HepG2 (cell line): Measurements from ENCODE around the gene CLN6. TPM values are rescaled to one million over a fixed set of nuclear protein-coding genes. Genes with fewer than 3 reads are reported as not detected.

Experiments used
- AGO2 ChIP-seq: fragments of 200-400 bp; formaldehyde crosslinking; optimal IDR thresholded peaks from 2 replicates; pipeline ENCODE3; 2017; ENCODE audit warnings: mild to moderate bottlenecking, low read depth, low read length, moderate library complexity
- CEBPG ChIP-seq: IDR thresholded peaks from 2 replicates; pipeline ENCODE4 v1.6.1; 2016
- ERF ChIP-seq: IDR thresholded peaks from 2 replicates; pipeline ENCODE4 v1.6.1; 2018; ENCODE audit warnings: missing biosample characterization, missing genetic modification reagents
- HDAC2 ChIP-seq: sonication (generic); formaldehyde crosslinking; IDR thresholded peaks from 2 replicates; pipeline ENCODE4 v1.4.0; 2020; ENCODE audit warnings: missing genetic modification reagents
- MAFF ChIP-seq: IDR thresholded peaks from 2 replicates; pipeline ENCODE4 v1.6.1; 2011; ENCODE audit warnings: low read depth, low read length, improper control_type of control experiment
- NCOR1 ChIP-seq: fragments of 200-600 bp; sonication (generic); IDR thresholded peaks from 2 replicates; pipeline ENCODE4 v1.7.0; 2017; ENCODE audit warnings: antibody characterized with exemption, low read length, borderline replicate concordance
- NFYC ChIP-seq: IDR thresholded peaks from 2 replicates; pipeline ENCODE4 v1.6.1; 2016; ENCODE audit warnings: missing genetic modification reagents, missing compliant biosample characterization
- NONO ChIP-seq, 2 experiments: fragments of 450-650 bp in 1 of 2; sonication (generic) in 1 of 2; formaldehyde crosslinking in 1 of 2; IDR thresholded peaks in 1 of 2; conservative IDR thresholded peaks in 1 of 2; 2 replicates each; pipeline versions ENCODE4 v1.6.1 to v1.8.0; 2017 to 2022; ENCODE audit warnings: mild to moderate bottlenecking in 1 of 2, missing genetic modification reagents in 1 of 2, moderate library complexity in 1 of 2
- RARA ChIP-seq: IDR thresholded peaks from 2 replicates; pipeline ENCODE4 v1.6.1; 2016; ENCODE audit warnings: missing genetic modification reagents, missing compliant biosample characterization
- SNAI1 ChIP-seq: sonication (generic); formaldehyde crosslinking; IDR thresholded peaks from 2 replicates; pipeline ENCODE4 v1.5.0; 2020; ENCODE audit warnings: mild to moderate bottlenecking, missing genetic modification reagents, borderline replicate concordance
- TBP ChIP-seq: sonication (generic); formaldehyde crosslinking; IDR thresholded peaks from 2 replicates; pipeline ENCODE4 v1.5.0; 2020; ENCODE audit warnings: missing genetic modification reagents
- TRIM24 ChIP-seq: sonication (generic); formaldehyde crosslinking; IDR thresholded peaks from 2 replicates; pipeline ENCODE4 v1.8.0; 2022; ENCODE audit warnings: mild to moderate bottlenecking, missing genetic modification reagents
- ZFP36 ChIP-seq: fragments of 150-350 bp; IDR thresholded peaks from 2 replicates; pipeline ENCODE4 v1.6.1; 2018; ENCODE audit warnings: borderline replicate concordance, low read length, low read depth; ENCODE audit not compliant: partially characterized antibody
- ZFX ChIP-seq: sonication (generic); formaldehyde crosslinking; IDR thresholded peaks from 2 replicates; pipeline ENCODE4 v1.4.0; 2020; ENCODE audit warnings: mild to moderate bottlenecking, low read depth, missing genetic modification reagents, moderate library complexity
- ZNF180 ChIP-seq: sonication (generic); formaldehyde crosslinking; IDR thresholded peaks from 2 replicates; pipeline ENCODE4 v1.4.0; 2020; ENCODE audit warnings: low read depth, missing genetic modification reagents, borderline replicate concordance
- ZNF205 ChIP-seq: IDR thresholded peaks from 2 replicates; pipeline ENCODE4 v1.6.1; 2018; ENCODE audit warnings: missing biosample characterization, missing genetic modification reagents
- ZNF292 ChIP-seq: sonication (generic); formaldehyde crosslinking; IDR thresholded peaks from 2 replicates; pipeline ENCODE4 v1.8.1; 2022; ENCODE audit warnings: mild to moderate bottlenecking, low read depth, missing genetic modification reagents, borderline replicate concordance
- ZNF296 ChIP-seq: sonication (generic); formaldehyde crosslinking; conservative IDR thresholded peaks from 2 replicates; pipeline ENCODE4 v1.5.0; 2020; ENCODE audit warnings: mild to moderate bottlenecking, missing genetic modification reagents
- ZNF33B ChIP-seq: sonication (generic); formaldehyde crosslinking; IDR thresholded peaks from 2 replicates; pipeline ENCODE4 v1.5.1; 2020; ENCODE audit warnings: mild to moderate bottlenecking, missing genetic modification reagents
- ZNF552 ChIP-seq: sonication (generic); formaldehyde crosslinking; IDR thresholded peaks from 2 replicates; pipeline ENCODE4 v1.9.0; 2022; ENCODE audit warnings: missing genetic modification reagents, mild to moderate bottlenecking, borderline replicate concordance
- ZNF614 ChIP-seq: IDR thresholded peaks from 2 replicates; pipeline ENCODE4 v1.6.1; 2018; ENCODE audit warnings: missing biosample characterization, missing genetic modification reagents, inconsistent platforms, borderline replicate concordance
- ZNF652 ChIP-seq: IDR thresholded peaks from 2 replicates; pipeline ENCODE4 v1.6.1; 2016; ENCODE audit warnings: low read depth, borderline replicate concordance
- ZNF713 ChIP-seq: sonication (generic); formaldehyde crosslinking; IDR thresholded peaks from 2 replicates; pipeline ENCODE4 v1.4.0; 2020; ENCODE audit warnings: mild to moderate bottlenecking, missing genetic modification reagents
- ZNF768 ChIP-seq: sonication (generic); formaldehyde crosslinking; IDR thresholded peaks from 2 replicates; pipeline ENCODE4 v1.4.0; 2020; ENCODE audit warnings: missing genetic modification reagents
- ZNF788 ChIP-seq: sonication (generic); formaldehyde crosslinking; IDR thresholded peaks from 2 replicates; pipeline ENCODE4 v1.5.0; 2020; ENCODE audit warnings: mild to moderate bottlenecking, missing genetic modification reagents, borderline replicate concordance
- polyA plus RNA-seq, 8 experiments: library from polyadenylated mRNA; depleted of rRNA in 3 of 8; stranded (reverse) in 7 of 8; unstranded in 1 of 8; fragments of >200 nt; fragmentation: Illumina TruSeq in 4 of 8; extraction: Trizol in 4 of 8; gene quantifications; 2 replicates each; pipeline versions ENCODE4 v1.2.1 to v1.2.3, GENCODE V29; 2011 to 2016; ENCODE audit warnings: low read depth in 4 of 8, missing spikeins in 1 of 8, mixed read lengths in 1 of 8; ENCODE audit not compliant: insufficient read depth in 1 of 8
- total RNA-seq, 5 experiments: library from RNA; depleted of rRNA; stranded (reverse); fragments of >200 nt; fragmentation: Illumina TruSeq; extraction: Trizol; gene quantifications; 2 replicates each; pipeline ENCODE4 v1.2.3, GENCODE V29; 2016; ENCODE audit warnings: low read depth in 1 of 5
- TF ChIP-seq, protein P1 (sequence below): sonication (generic); IDR thresholded peaks from 2 replicates; pipeline ENCODE4 v1.6.1; 2016; ENCODE audit warnings: low read depth, borderline replicate concordance
- TF ChIP-seq, protein P2 (sequence below): sonication (generic); formaldehyde crosslinking; IDR thresholded peaks from 2 replicates; pipeline ENCODE4 v1.5.1; 2020; ENCODE audit warnings: mild to moderate bottlenecking, missing genetic modification reagents, moderate library complexity
- TF ChIP-seq, protein P3 (sequence below): sonication (generic); formaldehyde crosslinking; conservative IDR thresholded peaks from 2 replicates; pipeline ENCODE4 v1.8.0; 2022; ENCODE audit warnings: missing genetic modification reagents

CLN6 gene
- total and polyA plus RNA-seq, 2 of the 13 experiments (the other 11 are each of a cell fraction or from before 2014, with no cell fraction given) = 24.9 to 27.1 TPM

DNA sequence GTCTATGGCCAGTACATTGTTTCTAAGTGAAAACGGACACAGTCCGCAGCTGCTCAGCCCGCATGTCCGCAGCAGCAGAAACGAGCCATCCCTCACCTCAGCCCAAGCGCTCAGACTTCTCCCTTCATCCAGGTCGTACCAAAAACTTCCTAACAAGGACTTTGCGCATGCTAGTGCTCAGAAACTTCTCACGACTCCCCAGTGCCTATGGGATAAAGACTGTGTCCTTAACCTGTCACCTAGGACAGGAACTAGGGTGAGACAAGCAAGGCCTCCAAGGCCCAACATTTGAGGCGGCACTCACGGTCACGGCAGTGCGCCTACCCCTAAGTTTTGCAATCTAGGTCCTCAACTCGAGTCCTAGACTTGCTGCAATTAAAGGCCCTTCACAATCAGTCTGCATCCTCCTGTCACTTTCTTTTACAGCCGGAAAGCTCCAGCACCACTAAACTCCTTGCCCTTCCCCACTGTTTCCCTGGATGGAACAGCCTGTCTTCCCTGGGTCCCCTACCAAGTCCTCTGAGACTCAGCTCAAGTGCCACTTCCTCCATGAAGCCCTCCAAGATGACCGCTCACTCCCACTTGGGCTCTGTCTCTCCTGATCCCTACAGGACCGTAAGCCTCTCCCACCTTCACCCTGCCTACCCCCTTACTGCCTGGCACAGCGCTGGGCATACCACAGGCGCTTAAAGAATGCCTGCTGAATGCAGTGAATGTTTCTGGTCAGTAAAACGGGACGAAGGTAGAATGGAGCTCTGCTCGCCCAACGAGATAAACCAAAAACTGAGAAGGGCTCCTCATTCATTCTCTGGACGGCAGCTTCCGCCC is 1.2 kb downstream of the CLN6 start (continued):
- TF ChIP-seq TRIM24 (CRISPR knock-in tag) = no peak
- no peak for TF ChIP-seq SNAI1 (CRISPR knock-in tag)
- TF ChIP-seq ERF = peak; percentile 14; the same call in 1 of the 2 replicates
- no peak for TF ChIP-seq ZNF788 (CRISPR knock-in tag)
- TF ChIP-seq ZNF296 = no peak
- TF ChIP-seq ZNF33B (CRISPR knock-in tag) = 0 out of 2 replicates have a peak, but pooled peaks have one; percentile 26
- TF ChIP-seq ZFP36 = peak; percentile 96
- no peak for TF ChIP-seq ZNF713 (CRISPR knock-in tag)
- TF ChIP-seq ZFX (CRISPR knock-in tag) = peak; percentile 37; the same call in 1 of the 2 replicates
- TF ChIP-seq TBP (CRISPR knock-in tag) = no peak
- no peak for TF ChIP-seq NCOR1
- TF ChIP-seq AGO2 = no peak
- TF ChIP-seq MAFF = no peak
- TF ChIP-seq NFYC (CRISPR knock-in tag) = no peak
- TF ChIP-seq ZNF292 (CRISPR knock-in tag) = peak; percentile 33; the same call in 1 of the 2 replicates
- TF ChIP-seq, protein P1, sequence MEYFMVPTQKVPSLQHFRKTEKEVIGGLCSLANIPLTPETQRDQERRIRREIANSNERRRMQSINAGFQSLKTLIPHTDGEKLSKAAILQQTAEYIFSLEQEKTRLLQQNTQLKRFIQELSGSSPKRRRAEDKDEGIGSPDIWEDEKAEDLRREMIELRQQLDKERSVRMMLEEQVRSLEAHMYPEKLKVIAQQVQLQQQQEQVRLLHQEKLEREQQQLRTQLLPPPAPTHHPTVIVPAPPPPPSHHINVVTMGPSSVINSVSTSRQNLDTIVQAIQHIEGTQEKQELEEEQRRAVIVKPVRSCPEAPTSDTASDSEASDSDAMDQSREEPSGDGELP = no peak
- TF ChIP-seq, protein P2, sequence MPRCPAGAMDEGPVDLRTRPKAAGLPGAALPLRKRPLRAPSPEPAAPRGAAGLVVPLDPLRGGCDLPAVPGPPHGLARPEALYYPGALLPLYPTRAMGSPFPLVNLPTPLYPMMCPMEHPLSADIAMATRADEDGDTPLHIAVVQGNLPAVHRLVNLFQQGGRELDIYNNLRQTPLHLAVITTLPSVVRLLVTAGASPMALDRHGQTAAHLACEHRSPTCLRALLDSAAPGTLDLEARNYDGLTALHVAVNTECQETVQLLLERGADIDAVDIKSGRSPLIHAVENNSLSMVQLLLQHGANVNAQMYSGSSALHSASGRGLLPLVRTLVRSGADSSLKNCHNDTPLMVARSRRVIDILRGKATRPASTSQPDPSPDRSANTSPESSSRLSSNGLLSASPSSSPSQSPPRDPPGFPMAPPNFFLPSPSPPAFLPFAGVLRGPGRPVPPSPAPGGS = 0 out of 2 replicates have a peak, but pooled peaks have one; percentile 34
- TF ChIP-seq ZNF180 (CRISPR knock-in tag) = no peak
- peak; percentile 46 for TF ChIP-seq CEBPG
- TF ChIP-seq RARA (CRISPR knock-in tag) = no peak
- TF ChIP-seq, protein P3, sequence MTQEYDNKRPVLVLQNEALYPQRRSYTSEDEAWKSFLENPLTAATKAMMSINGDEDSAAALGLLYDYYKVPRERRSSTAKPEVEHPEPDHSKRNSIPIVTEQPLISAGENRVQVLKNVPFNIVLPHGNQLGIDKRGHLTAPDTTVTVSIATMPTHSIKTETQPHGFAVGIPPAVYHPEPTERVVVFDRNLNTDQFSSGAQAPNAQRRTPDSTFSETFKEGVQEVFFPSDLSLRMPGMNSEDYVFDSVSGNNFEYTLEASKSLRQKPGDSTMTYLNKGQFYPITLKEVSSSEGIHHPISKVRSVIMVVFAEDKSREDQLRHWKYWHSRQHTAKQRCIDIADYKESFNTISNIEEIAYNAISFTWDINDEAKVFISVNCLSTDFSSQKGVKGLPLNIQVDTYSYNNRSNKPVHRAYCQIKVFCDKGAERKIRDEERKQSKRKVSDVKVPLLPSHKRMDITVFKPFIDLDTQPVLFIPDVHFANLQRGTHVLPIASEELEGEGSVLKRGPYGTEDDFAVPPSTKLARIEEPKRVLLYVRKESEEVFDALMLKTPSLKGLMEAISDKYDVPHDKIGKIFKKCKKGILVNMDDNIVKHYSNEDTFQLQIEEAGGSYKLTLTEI (CRISPR knock-in tag) = no peak
- 0 out of 2 replicates have a peak, but pooled peaks have one; percentile 19 for TF ChIP-seq ZNF205 (CRISPR knock-in tag)
- TF ChIP-seq ZNF614 (CRISPR knock-in tag) = no peak
- TF ChIP-seq ZNF652 (CRISPR knock-in tag) = no peak
- TF ChIP-seq HDAC2 (CRISPR knock-in tag) = no peak
- TF ChIP-seq ZNF768 (CRISPR knock-in tag) = no peak
- TF ChIP-seq ZNF552 (CRISPR knock-in tag) = 0 out of 2 replicates have a peak, but pooled peaks have one; percentile 28
- TF ChIP-seq NONO (IDR thresholded peaks at IDR 0.05) = no peak
- TF ChIP-seq NONO (CRISPR knock-in tag; conservative IDR thresholded peaks at IDR 0.05) = peak; percentile 58; the same call in 1 of the 2 replicates
